Measurements from ENCODE around the gene CCSER2.

CCSER2 gene

DNA sequence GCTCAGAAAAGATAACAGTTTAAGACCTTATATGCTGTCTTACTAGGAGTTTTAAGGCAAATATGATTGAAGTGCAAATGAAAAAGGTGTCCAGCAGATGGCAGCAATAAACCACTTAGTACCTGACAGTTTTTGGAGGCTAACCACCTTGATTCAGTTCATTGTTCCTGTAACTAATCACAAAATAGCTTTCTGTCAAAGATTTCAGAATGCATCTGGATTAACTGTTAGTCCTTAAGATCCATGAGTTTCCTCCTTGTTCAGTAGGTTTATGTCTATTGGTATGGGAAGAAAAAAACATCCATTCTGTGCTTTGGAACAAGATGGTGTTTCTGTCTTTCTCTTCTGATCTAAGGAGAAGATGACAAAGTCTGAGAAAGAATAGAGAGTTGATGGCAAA, 46.6 kb downstream of the CCSER2 start:
- H3K27me3 ChIP-seq (replicated peaks), result no peaks in the 10 kb centered on the region
- no peak overlapping the region for H3K27ac ChIP-seq
- peak; percentile 51 for DNase-seq
- peaks cover 8% of the 10 kb centered on the region for H3K36me3 ChIP-seq (replicated peaks)
- no peak overlapping the region for H3K4me3 ChIP-seq (ENCODE audit: low read depth, low read length)
- in situ Hi-C loops (cut with HindIII; ENCODE audit: low pct_ligation_motif_present, low sequenced_read_pairs), result no loop called here
- TF ChIP-seq CTCF (IDR thresholded peaks at IDR 0.05; ENCODE audit: low read depth, low read length, missing control alignments), result peak; percentile 58

- no peak for DNase-seq
- in situ Hi-C loops (cut with HindIII; ENCODE audit: low pct_ligation_motif_present, low sequenced_read_pairs), result no loop called here
These were observed 47.5 kb downstream of the CCSER2 start for GRCh38 chr10:84375881-84376280.

GRCh38 chr10:84388148-84388547, 59.8 kb downstream of the CCSER2 start:
- Histone ChIP-seq H3K36me3 (replicated peaks) (no peaks in the 10 kb centered on the region), H3K27me3 (replicated peaks) (no peaks in the 10 kb centered on the region)

More at GRCh38 chr10:84375881-84376280, 47.5 kb downstream of the CCSER2 start:
- Histone ChIP-seq H3K36me3 (replicated peaks) (peaks cover 8% of the 10 kb centered on the region), H3K27me3 (replicated peaks) (no peaks in the 10 kb centered on the region), H3K27ac (no peak overlapping the region), H3K4me3 (ENCODE audit: low read depth, low read length) (no peak overlapping the region)
- TF ChIP-seq CTCF (IDR thresholded peaks at IDR 0.05; ENCODE audit: low read depth, low read length, missing control alignments), result no peak

GRCh38 chr10:84390364-84390763, 62.0 kb downstream of the CCSER2 start:
- Histone ChIP-seq H3K27me3 (replicated peaks) (no peaks in the 10 kb centered on the region), H3K27ac (no peak overlapping the region), H3K36me3 (replicated peaks) (no peaks in the 10 kb centered on the region), H3K4me3 (ENCODE audit: low read depth, low read length) (no peak overlapping the region)
- DNase-seq, result no peak
- in situ Hi-C loops (cut with HindIII; ENCODE audit: low pct_ligation_motif_present, low sequenced_read_pairs), result no loop called here
- no peak for TF ChIP-seq CTCF (IDR thresholded peaks at IDR 0.05; ENCODE audit: low read depth, low read length, missing control alignments)

More at GRCh38 chr10:84388148-84388547, 59.8 kb downstream of the CCSER2 start:
- in situ Hi-C loops (cut with HindIII; ENCODE audit: low pct_ligation_motif_present, low sequenced_read_pairs), result no loop called here
- no peak for TF ChIP-seq CTCF (IDR thresholded peaks at IDR 0.05; ENCODE audit: low read depth, low read length, missing control alignments)
- Histone ChIP-seq H3K27ac (no peak overlapping the region), H3K4me3 (ENCODE audit: low read depth, low read length) (no peak overlapping the region)
- no peak for DNase-seq

DNA sequence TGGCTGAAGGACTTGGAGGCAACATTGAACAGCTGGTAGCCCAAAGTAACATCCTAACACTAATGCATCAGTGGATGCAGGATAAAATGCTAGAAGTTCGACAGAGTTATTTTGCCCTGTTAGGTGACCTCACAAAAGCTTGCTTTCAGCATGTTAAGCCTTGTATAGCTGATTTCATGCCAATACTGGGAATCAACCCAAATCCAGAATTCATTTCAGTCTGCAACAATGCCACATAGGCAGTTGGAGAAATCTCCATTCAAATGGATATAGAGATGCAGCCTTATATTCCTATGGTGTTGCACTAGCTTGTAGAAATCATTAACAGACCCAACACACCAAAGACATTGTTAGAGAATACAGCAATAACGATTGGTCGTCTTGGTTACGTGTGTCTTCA, 62.9 kb downstream of the CCSER2 start:
- no peak for DNase-seq
- Histone ChIP-seq H3K27ac (no peak overlapping the region), H3K27me3 (replicated peaks) (no peaks in the 10 kb centered on the region), H3K4me3 (ENCODE audit: low read depth, low read length) (no peak overlapping the region), H3K36me3 (replicated peaks) (no peaks in the 10 kb centered on the region)
- no peak for TF ChIP-seq CTCF (IDR thresholded peaks at IDR 0.05; ENCODE audit: low read depth, low read length, missing control alignments)
- in situ Hi-C loops (cut with HindIII; ENCODE audit: low pct_ligation_motif_present, low sequenced_read_pairs), result no loop called here

GRCh38 chr10:84392181-84392580, 63.8 kb downstream of the CCSER2 start:
- DNase-seq, result no peak
- TF ChIP-seq CTCF (IDR thresholded peaks at IDR 0.05; ENCODE audit: low read depth, low read length, missing control alignments), result no peak
- in situ Hi-C loops (cut with HindIII; ENCODE audit: low pct_ligation_motif_present, low sequenced_read_pairs), result no loop called here
- H3K36me3 ChIP-seq (replicated peaks), result no peaks in the 10 kb centered on the region
- H3K27me3 ChIP-seq (replicated peaks), result no peaks in the 10 kb centered on the region
- no peak overlapping the region for H3K27ac ChIP-seq
- no peak overlapping the region for H3K4me3 ChIP-seq (ENCODE audit: low read depth, low read length)

Measured in brain microvascular endothelial cell (primary cell).